Renal cortical epithelial cell (primary cell): ENCODE measurements around the gene PPP1R3D. TPM values are rescaled to one million over a fixed set of nuclear protein-coding genes. Genes with fewer than 3 reads are reported as not detected.
"Not testable (repeated sequence)": the region's sequence is repeated elsewhere in the genome, so short reads cannot be mapped to it uniquely, and the experiment has no call there.

Experiments used
- DNase-seq: peaks from one replicate; pipeline ENCODE4 v3.0.0-alpha.2; 2011; ENCODE audit warnings: low read depth
- total RNA-seq: library from RNA; depleted of rRNA; stranded (reverse); fragments of >200 nt; gene quantifications from 2 replicates; pipeline ENCODE4 v1.2.3, GENCODE V29; 2014

The PPP1R3D gene
- total RNA-seq, 1 donor from 2014 or later, result 7.4 TPM

DNA sequence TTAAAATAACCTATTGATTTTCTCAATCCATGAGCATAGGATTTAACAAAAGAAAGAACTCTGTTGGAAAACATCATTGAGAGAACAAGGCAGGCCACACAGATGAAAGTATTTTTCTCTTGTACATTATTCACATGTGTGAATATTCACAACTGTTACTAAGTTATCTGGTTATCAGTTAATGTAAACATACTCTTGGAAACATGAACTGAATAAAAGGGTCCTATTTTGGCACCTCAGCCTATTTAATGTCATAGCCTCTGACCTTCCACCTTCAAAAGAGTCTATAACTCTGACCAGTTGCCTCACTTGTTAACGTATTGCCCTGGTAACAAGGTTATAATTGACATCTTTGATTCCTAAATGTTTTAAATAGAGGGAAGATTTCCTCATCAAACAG is 14.7 kb downstream of the PPP1R3D start:
- DNase-seq, result no peak

DNA sequence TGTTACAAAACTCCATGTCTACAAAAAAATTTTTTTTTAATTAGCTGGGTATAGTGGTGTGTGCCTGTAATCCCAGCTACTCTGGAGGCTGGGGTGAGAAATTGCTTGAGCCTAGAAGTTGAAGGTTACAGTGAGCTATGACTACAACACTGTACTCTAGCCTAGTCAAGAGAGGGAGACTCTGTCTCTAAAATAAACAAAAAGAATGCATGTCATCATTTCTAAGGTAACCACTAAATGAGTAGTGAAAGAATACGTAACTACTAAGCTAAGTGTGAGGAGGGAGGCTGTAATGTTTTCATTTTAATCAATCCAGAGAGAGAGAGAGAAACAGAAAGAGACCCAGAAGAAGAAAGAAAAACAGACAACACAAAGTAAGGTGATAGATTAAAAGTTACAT is 16.6 kb downstream of the PPP1R3D start:
- no peak for DNase-seq

DNA sequence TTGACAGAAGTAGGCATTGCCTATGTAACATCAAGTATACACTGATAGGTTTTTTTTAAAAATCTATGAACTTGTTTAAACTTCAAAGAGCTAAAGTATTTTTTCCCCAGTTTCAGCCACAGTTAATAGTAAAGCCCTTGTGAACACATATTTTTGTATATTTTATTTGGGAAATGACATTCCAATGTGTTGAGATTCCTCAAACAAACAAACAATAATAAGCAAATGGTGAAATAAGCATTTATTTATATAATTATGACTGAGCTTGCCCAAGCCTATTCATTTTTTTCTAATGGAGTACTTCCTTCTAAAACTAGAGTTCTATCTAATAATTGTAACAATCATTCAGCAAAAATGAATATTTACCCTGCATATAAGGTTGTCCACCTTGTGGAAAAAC is 19.2 kb downstream of the PPP1R3D start:
- DNase-seq, result no peak

DNA sequence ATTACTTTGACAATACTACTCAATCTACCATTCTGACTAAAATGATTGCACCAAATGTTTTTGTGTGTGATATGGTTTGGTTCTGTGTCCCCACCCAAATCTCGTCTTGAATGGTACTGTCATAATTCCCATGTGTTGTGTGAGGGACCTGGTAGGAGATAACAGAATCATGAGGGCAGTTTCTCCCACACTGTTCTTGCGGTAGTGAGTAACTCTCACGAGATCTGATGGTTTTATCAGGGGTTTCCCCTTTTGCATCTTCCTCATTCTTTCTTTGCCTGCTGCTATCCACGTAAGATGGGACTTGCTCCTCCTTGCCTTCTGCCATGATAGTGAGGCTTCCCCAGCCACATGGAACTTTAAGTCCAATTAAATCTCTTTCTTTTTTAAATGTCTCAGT is 27.5 kb downstream of the PPP1R3D start:
- DNase-seq, result no peak

DNA sequence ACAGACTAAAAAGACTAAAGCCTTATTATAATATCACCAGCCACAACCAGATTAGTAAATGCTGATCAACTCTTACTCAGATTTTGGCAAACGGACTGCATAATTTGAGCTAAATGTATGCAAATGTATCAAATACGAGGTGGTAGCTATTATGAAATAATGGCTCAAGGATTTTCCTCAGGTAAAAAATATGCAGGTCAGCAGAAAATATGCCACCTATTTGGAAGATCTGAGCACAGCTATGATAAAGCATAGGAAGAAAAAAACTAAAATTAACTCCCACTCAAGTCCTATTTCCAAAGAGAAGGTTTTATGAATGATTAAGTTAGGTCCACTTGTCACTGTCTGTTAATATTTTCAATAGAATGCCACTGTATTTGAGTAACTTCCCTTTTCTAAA is 29.1 kb downstream of the PPP1R3D start:
- DNase-seq, result no peak

DNA sequence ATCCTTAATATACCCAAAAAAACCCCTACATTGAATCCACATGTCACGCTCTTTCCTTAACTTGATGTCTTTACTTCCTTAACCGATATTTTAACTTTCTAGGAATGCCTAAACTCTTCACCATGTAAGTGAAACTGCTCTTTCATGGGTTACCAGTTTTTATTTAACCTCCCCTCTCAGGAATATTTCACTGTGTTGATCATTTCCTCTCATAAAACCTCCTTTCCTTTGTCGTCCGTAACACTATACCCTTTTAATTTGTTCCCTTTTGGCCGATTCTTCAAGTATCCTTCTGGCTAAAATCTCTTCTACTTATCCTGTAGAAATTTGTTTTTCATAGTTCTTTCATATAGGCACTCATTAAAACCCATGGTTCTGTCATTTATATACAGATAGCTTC is 31.2 kb downstream of the PPP1R3D start:
- DNase-seq, result no peak

DNA sequence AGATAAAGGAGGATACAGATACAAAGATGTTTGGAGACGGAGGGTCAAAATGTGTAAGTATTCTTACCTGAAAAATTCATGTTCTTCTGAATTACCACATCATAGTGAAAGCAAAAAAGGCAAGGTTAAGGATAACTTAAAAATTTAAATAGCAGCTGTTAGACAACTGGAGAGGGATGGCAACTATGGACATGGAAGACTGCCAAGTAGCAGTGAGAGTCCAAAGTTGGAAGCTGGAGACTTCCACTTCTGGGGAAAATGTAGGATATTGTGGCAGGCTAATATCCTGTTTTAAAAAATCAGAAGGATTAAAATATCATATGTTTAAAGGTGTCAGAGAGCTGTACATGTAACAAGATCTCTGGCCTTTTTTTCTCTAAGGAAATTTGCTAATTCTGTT is 36.5 kb downstream of the PPP1R3D start:
- DNase-seq, result no peak

DNA sequence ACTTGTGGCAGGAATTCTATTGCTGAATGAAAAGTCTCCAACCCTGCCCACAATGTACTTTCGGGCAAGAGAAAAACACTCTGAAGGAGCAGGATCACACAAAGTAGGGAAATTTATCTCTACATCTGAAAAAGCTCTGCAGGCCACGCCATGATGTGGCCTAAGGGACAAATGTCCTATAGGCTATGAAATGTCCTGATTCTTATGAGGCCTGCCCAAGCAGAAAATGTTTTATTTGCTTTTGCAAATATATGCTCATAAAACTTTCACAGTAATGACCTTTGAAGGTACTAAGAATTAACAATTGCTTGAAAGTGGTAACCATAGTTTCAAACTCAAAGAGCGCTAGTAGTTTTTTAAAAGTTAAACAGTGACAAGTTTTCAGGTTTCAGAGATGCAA is 37.6 kb downstream of the PPP1R3D start:
- no peak for DNase-seq

DNA sequence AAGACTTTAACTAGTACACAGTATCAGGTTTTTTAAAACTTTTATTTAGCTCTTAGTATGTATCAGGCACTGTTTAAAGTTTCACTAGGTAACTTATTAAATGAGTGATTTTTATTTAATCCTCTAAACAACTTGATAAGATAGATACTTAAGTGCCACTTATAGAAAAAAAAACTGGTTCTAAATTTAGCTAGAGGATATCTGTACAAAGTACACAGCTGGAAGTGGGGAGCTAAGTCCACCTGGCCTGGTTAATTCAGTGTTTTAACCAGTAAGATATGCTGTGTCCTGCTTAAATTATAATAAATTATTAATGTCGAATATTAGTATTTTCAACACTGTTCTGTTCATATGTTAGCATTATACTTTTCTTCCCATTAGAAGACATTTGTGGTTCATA is 44.2 kb downstream of the PPP1R3D start:
- DNase-seq, result no peak

DNA sequence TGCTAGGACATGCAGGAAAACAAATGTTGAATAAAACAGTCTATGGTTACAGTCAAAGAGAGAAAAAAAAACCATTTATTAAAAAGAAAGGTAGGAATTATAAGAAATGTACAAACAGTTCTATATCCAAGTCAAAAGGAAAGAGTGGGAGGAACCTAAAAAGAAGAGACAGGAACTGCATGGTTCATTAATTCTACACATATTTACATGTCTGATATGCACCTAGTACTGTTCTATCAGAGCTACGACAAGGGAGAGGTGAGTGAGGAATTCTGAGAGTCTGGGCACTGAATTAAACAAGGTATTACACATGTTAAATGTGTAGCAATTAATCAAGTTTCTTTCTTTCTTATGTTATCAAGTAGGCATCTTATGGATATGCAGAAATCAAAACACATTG is 48.5 kb downstream of the PPP1R3D start:
- DNase-seq, result no peak

DNA sequence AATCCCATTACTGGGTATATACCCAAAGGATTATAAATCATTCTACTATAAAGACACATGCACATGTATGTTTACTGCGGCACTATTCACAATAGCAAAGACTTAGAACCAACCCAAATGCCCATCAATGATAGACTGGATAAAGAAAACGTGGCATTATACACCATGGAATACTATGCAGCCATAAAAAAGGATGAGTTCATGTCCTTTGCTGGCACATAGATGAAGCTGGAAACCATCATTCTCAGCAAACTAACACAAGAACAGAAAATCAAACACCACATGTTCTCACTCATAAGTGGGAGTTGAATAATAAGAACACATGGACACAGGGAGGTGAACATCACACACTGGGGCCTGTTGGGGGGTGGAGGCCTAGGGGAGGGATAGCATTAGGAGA is 50.1 kb downstream of the PPP1R3D start:
- not testable (repeated sequence) for DNase-seq

DNA sequence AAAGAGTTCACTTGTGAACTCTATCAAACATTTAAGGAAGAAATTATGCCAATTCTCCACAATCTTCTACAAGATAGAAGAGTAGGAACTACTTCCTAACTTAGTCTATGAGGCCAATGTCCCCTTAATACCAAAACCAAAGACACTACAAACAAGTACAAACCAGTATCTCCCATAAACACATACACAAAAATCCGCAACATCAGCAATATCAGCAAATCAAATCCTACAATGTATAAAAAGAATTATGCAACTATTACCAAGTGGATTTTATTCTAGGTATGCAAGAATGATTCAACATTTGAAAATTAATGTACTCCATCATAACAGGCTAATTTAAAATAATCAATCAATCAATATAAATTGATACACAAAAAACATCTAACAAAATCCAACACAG is 52.1 kb downstream of the PPP1R3D start:
- DNase-seq, result no peak

Other genes starting within 250 kb of the PPP1R3D start
- gene SYCP2, start 6.7 kb downstream of the PPP1R3D start, total RNA-seq, result 2.4 and 6.1 TPM in 2 replicates
- gene FAM217B, start 84 bp upstream of the PPP1R3D start, total RNA-seq, result 2.8 and 6.0 TPM in 2 replicates
- 0.15 TPM in 1 of 2 replicates, not detected in the other for gene CDH26, start 18.1 kb upstream of the PPP1R3D start, total RNA-seq